H9 (cell line): Measurements from ENCODE around the gene PTCD1. TPM values are rescaled to one million over a fixed set of nuclear protein-coding genes. Genes with fewer than 3 reads are reported as not detected.

Source experiments
- DNase-seq: peaks from one replicate; pipeline ENCODE4 v3.0.0-alpha.2; 2017
- H2AFZ ChIP-seq: one replicate; pipeline ENCODE4 v1.6.1; 2013; ENCODE audit warnings: mild to moderate bottlenecking, low read length, control low read depth, moderate library complexity
- H2AK5ac ChIP-seq: 2 replicates; pipeline ENCODE4 v1.6.1; 2013; ENCODE audit warnings: low read length, control low read depth, mixed read lengths; ENCODE audit not compliant: insufficient read length
- H2BK120ac ChIP-seq: one replicate; pipeline ENCODE4 v1.6.1; 2013; ENCODE audit warnings: low read depth, mild to moderate bottlenecking, low read length, control low read depth, inconsistent platforms; ENCODE audit not compliant: poor library complexity, severe bottlenecking
- H2BK12ac ChIP-seq: 2 replicates; pipeline ENCODE4 v1.6.1; 2013; ENCODE audit warnings: low read length, control low read depth, mixed read lengths, low read depth; ENCODE audit not compliant: insufficient read length
- H2BK15ac ChIP-seq: 2 replicates; pipeline ENCODE4 v1.6.1; 2013; ENCODE audit warnings: low read depth, low read length, control low read depth
- H2BK20ac ChIP-seq: one replicate; pipeline ENCODE4 v1.6.1; 2013; ENCODE audit warnings: low read depth, mild to moderate bottlenecking, low read length, control low read depth, inconsistent platforms; ENCODE audit not compliant: poor library complexity, severe bottlenecking
- H2BK5ac ChIP-seq: 2 replicates; pipeline ENCODE4 v1.6.1; 2013; ENCODE audit warnings: low read length, control low read depth, mixed read lengths; ENCODE audit not compliant: insufficient read length
- H3K14ac ChIP-seq: 2 replicates; pipeline ENCODE4 v1.6.1; 2013; ENCODE audit warnings: low read length, control low read depth; ENCODE audit not compliant: insufficient read depth
- H3K18ac ChIP-seq: 2 replicates; pipeline ENCODE4 v1.6.1; 2013; ENCODE audit warnings: low read depth, mild to moderate bottlenecking, mixed read lengths, low read length, control low read depth; ENCODE audit not compliant: insufficient read length
- H3K23ac ChIP-seq: 2 replicates; pipeline ENCODE4 v1.6.1; 2013; ENCODE audit warnings: low read length, control low read depth, mixed read lengths, low read depth; ENCODE audit not compliant: insufficient read length
- H3K23me2 ChIP-seq: 2 replicates; pipeline ENCODE4 v1.6.1; 2013; ENCODE audit warnings: low read depth, mild to moderate bottlenecking, mixed read lengths, low read length, control low read depth; ENCODE audit not compliant: insufficient read length, poor library complexity, severe bottlenecking
- H3K27ac ChIP-seq: 2 replicates; pipeline ENCODE4 v1.5.1; 2013; ENCODE audit warnings: low read length, control low read depth, mixed read lengths, low read depth; ENCODE audit not compliant: insufficient read length
- H3K27me3 ChIP-seq: 2 replicates; pipeline ENCODE4 v1.6.1; 2013; ENCODE audit warnings: low read length, control low read depth, inconsistent platforms; ENCODE audit not compliant: insufficient read depth
- H3K4ac ChIP-seq: 2 replicates; pipeline ENCODE4 v1.6.1; 2013; ENCODE audit warnings: low read depth, mild to moderate bottlenecking, control low read depth, inconsistent platforms, low read length, moderate library complexity
- H3K4me1 ChIP-seq: 2 replicates; pipeline ENCODE4 v1.6.1; 2013; ENCODE audit warnings: low read length, control low read depth, inconsistent platforms; ENCODE audit not compliant: insufficient read depth
- H3K4me2 ChIP-seq: 2 replicates; pipeline ENCODE4 v1.6.1; 2013; ENCODE audit warnings: low read length, control low read depth, mixed read lengths; ENCODE audit not compliant: insufficient read length, insufficient read depth
- H3K56ac ChIP-seq: 2 replicates; pipeline ENCODE4 v1.6.1; 2013; ENCODE audit warnings: low read depth, mild to moderate bottlenecking, mixed read lengths, low read length, control low read depth; ENCODE audit not compliant: insufficient read length
- H3K79me1 ChIP-seq: 2 replicates; pipeline ENCODE4 v1.6.1; 2013; ENCODE audit warnings: low read depth, mild to moderate bottlenecking, moderate library complexity, low read length, control low read depth, inconsistent platforms; ENCODE audit not compliant: insufficient read depth, poor library complexity, severe bottlenecking
- H3K79me2 ChIP-seq: 2 replicates; pipeline ENCODE4 v1.6.1; 2013; ENCODE audit warnings: low read length, control low read depth, inconsistent platforms; ENCODE audit not compliant: insufficient read depth
- H3K9ac ChIP-seq: 2 replicates; pipeline ENCODE4 v1.6.1; 2013; ENCODE audit warnings: low read length, control low read depth, mixed read lengths; ENCODE audit not compliant: insufficient read length; ENCODE audit errors: extremely low read depth
- H3K9me3 ChIP-seq: one replicate; pipeline ENCODE4 v1.6.1; 2013; ENCODE audit warnings: low read depth, low read length, inconsistent platforms; ENCODE audit not compliant: control insufficient read depth
- H3T11ph ChIP-seq: one replicate; pipeline ENCODE4 v1.6.1; 2013; ENCODE audit warnings: mild to moderate bottlenecking, low read length, control low read depth, inconsistent platforms
- H4K20me1 ChIP-seq: one replicate; pipeline ENCODE4 v1.6.1; 2013; ENCODE audit not compliant: control insufficient read depth, insufficient read length, insufficient read depth
- H4K5ac ChIP-seq: 2 replicates; pipeline ENCODE4 v1.6.1; 2013; ENCODE audit warnings: low read depth, mild to moderate bottlenecking, mixed read lengths, low read length, control low read depth; ENCODE audit not compliant: insufficient read length
- H4K8ac ChIP-seq: replicated peaks from 2 replicates; pipeline ENCODE4 v1.6.1; 2013; ENCODE audit warnings: low read length, control low read depth, mixed read lengths, low read depth; ENCODE audit not compliant: insufficient read length
- H4K91ac ChIP-seq: 2 replicates; pipeline ENCODE4 v1.6.1; 2013; ENCODE audit warnings: low read depth, mild to moderate bottlenecking, moderate library complexity, mixed read lengths, low read length, control low read depth; ENCODE audit not compliant: insufficient read length
- H3K27ac Mint-ChIP-seq, 3 experiments: 2 replicates in 2 of 3; 3 replicates in 1 of 3; pipeline ENCODE4 v1.8.0; 2020 to 2021; ENCODE audit warnings: mixed read lengths in 3 of 3, mild to moderate bottlenecking in 1 of 3, moderate library complexity in 1 of 3
- H3K27me3 Mint-ChIP-seq: 2 replicates; pipeline ENCODE4 v1.8.0; 2021; ENCODE audit warnings: low read depth, mild to moderate bottlenecking, moderate library complexity, mixed read lengths
- H3K36me3 Mint-ChIP-seq, 3 experiments: 2 replicates in 2 of 3; 3 replicates in 1 of 3; pipeline ENCODE4 v1.8.0; 2020 to 2021; ENCODE audit warnings: low read depth in 3 of 3, mixed read lengths in 3 of 3; ENCODE audit not compliant: insufficient read depth in 1 of 3
- H3K4me1 Mint-ChIP-seq, 2 experiments: 2 replicates each; pipeline ENCODE4 v1.8.0; 2020; ENCODE audit warnings: mixed read lengths in 2 of 2
- H3K4me3 Mint-ChIP-seq, 2 experiments: 2 replicates in 1 of 2; 3 replicates in 1 of 2; pipeline ENCODE4 v1.8.0; 2020 to 2021; ENCODE audit warnings: mild to moderate bottlenecking in 2 of 2, mixed read lengths in 2 of 2, moderate library complexity in 1 of 2
- H3K9me3 Mint-ChIP-seq, 2 experiments: 2 replicates in 1 of 2; 3 replicates in 1 of 2; pipeline ENCODE4 v1.8.0; 2020; ENCODE audit warnings: mild to moderate bottlenecking in 2 of 2, mixed read lengths in 2 of 2, moderate library complexity in 1 of 2
- WGBS: extraction: QIAGEN DNeasy Blood & Tissue Kit; methylation state at CpG from one replicate; pipeline ENCODE4 v1.1.7; 2013; ENCODE audit warnings: missing lambda C conversion rate, low lambda C conversion rate, mixed read lengths; ENCODE audit not compliant: insufficient read length; ENCODE audit errors: extremely low coverage; 5-methylcytosine and 5-hydroxymethylcytosine counted together
- total RNA-seq: library from RNA; stranded (reverse); gene quantifications from 2 replicates; pipeline ENCODE4 v1.2.1, GENCODE V29; 2021
- TF ChIP-seq, protein P1 (sequence below): fragments of 200-600 bp; sonication (generic); conservative IDR thresholded peaks from 3 replicates; pipeline ENCODE4 v1.8.0; 2021; ENCODE audit warnings: antibody characterized with exemption, mild to moderate bottlenecking

PTCD1 gene
- total RNA-seq, 1 experiment from 2014 or later, result 12.8 TPM

DNA sequence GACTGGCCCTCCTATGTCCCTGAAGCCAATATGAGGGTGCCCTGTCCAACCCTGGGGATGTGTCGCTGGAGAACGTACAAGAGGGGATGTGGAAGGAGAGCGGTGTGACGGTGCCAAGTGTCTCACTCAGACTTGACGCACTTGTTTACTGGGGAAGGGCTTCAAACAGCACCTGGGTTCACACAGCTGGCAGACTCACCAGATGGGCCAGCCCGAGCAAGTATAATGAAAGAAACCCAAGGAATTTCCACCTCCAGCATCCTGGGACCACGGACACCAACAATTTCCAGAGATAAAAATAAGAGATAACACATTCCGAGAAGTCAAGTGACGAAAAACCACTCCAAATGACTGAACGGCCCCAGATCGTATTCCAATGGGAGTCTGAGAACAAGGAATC lies 22.1 kb upstream of the PTCD1 start:
- no peak overlapping the region for H3K27ac ChIP-seq
- no peak overlapping the region for H4K8ac ChIP-seq
- no peak overlapping the region for H2AK5ac ChIP-seq
- H3K9ac ChIP-seq, result no peak overlapping the region
- H3K79me2 ChIP-seq, result peaks cover 21% of the 10 kb centered on the region; the same call in 1 of the 2 replicates
- H2BK12ac ChIP-seq, result no peak overlapping the region
- H4K5ac ChIP-seq, result no peak overlapping the region
- no peak overlapping the region for H2BK15ac ChIP-seq
- Mint-ChIP-seq H3K4me3 (peak overlapping the region in 1 of 2 experiments; percentile 16; a peak in 2 of 5 replicates), H3K4me1 (peaks cover 8 to 9% of the 10 kb centered on the region in 2 experiments), H3K27me3 (no peaks in the 10 kb centered on the region; the same call in none of the 2 replicates), H3K9me3 (0 out of 5 replicates have a peak, but pooled peaks cover 0 to 3% of the 10 kb centered on the region in 2 experiments), H3K36me3 (peaks cover 42 to 84% (median 65%) of the 10 kb centered on the region in 3 experiments), H3K27ac (peak overlapping the region in 1 of 3 experiments; percentile 46; a peak in 2 of 7 replicates)
- no peaks in the 10 kb centered on the region for H3K4me1 ChIP-seq
- no CpG with 5 or more reads among the region's 11 CpGs for WGBS
- H3K4ac ChIP-seq, result no peak overlapping the region
- no peak overlapping the region for H2BK120ac ChIP-seq
- H3K4me2 ChIP-seq, result no peak overlapping the region
- H3K27me3 ChIP-seq, result no peaks in the 10 kb centered on the region
- no peak overlapping the region for H3K18ac ChIP-seq
- no peak overlapping the region for H2AFZ ChIP-seq
- no peak overlapping the region for H3K23ac ChIP-seq
- peaks cover 6% of the 10 kb centered on the region for H3K23me2 ChIP-seq
- no peak overlapping the region for H3K14ac ChIP-seq
- DNase-seq, result no peak
- H4K20me1 ChIP-seq, result no peaks in the 10 kb centered on the region
- H3T11ph ChIP-seq, result no peak overlapping the region
- no peak overlapping the region for H2BK5ac ChIP-seq
- no peak overlapping the region for H3K56ac ChIP-seq
- no peak overlapping the region for H4K91ac ChIP-seq
- H3K79me1 ChIP-seq, result peaks cover 11% of the 10 kb centered on the region
- TF ChIP-seq, protein P1, sequence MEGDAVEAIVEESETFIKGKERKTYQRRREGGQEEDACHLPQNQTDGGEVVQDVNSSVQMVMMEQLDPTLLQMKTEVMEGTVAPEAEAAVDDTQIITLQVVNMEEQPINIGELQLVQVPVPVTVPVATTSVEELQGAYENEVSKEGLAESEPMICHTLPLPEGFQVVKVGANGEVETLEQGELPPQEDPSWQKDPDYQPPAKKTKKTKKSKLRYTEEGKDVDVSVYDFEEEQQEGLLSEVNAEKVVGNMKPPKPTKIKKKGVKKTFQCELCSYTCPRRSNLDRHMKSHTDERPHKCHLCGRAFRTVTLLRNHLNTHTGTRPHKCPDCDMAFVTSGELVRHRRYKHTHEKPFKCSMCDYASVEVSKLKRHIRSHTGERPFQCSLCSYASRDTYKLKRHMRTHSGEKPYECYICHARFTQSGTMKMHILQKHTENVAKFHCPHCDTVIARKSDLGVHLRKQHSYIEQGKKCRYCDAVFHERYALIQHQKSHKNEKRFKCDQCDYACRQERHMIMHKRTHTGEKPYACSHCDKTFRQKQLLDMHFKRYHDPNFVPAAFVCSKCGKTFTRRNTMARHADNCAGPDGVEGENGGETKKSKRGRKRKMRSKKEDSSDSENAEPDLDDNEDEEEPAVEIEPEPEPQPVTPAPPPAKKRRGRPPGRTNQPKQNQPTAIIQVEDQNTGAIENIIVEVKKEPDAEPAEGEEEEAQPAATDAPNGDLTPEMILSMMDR, result no peak
- no peak overlapping the region for H2BK20ac ChIP-seq
- H3K9me3 ChIP-seq, result no peaks in the 10 kb centered on the region
